Activated naive CD4-positive, alpha-beta T cell (primary cell): ENCODE measurements around the gene PHF21A.
A peak's percentile ranks its signal among the peaks of the same experiment; 100 is the strongest.
"Not testable (repeated sequence)": the region's sequence is repeated elsewhere in the genome, so short reads cannot be mapped to it uniquely, and the experiment has no call there.

Source experiments
- DNase-seq, 4 experiments: peaks; one replicate each; lab custom pipeline; 2025; lab: John Stamatoyannopoulos, UW

The PHF21A gene

DNA sequence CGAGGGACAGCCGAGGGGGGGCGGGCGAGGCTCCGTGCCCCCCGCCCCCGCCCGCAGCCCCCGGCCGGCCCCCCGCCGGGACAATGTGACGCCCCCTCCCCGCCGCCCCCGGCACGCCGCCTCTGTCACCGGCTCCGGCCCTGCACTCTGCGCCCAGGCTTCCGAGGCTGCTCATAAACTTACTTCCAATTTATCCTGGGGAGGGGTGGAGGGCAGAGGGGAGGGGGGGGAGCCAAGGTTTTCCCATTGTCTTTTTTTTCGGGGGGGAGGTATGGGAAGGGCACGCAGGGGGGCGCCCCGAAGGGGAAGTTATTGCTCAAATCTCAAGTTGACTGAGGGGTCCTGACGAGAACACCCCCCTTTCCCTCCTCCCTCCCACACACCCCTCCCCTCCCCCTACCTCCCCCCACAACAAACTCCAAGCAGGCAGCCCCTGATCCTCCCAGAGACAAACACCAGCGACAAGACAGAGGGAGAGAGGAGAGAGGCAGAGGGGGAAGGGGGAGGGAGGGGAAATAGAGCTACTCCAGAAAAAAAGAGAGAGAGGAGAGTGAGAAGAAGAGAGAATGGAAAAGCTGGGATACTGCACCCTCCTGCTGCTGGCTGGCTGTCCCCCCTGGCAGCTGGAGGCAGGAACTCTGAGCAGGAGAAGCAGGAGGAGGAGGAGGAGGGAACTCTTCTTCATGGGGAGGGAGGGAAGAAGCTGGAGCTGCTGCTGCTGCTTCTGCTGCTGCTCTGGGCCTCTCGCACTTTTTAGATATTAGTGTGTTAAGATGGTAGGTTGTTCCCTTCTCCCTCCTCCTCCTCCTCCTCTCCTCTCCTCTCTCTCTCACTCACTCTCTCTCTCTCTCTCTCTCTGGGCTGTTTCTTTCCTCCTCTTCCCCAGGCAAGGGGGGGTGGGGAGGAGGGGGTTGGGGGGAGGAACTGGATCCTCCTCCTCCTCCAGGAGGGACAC is 631 bp downstream of the PHF21A start:
- DNase-seq = no peak

DNA sequence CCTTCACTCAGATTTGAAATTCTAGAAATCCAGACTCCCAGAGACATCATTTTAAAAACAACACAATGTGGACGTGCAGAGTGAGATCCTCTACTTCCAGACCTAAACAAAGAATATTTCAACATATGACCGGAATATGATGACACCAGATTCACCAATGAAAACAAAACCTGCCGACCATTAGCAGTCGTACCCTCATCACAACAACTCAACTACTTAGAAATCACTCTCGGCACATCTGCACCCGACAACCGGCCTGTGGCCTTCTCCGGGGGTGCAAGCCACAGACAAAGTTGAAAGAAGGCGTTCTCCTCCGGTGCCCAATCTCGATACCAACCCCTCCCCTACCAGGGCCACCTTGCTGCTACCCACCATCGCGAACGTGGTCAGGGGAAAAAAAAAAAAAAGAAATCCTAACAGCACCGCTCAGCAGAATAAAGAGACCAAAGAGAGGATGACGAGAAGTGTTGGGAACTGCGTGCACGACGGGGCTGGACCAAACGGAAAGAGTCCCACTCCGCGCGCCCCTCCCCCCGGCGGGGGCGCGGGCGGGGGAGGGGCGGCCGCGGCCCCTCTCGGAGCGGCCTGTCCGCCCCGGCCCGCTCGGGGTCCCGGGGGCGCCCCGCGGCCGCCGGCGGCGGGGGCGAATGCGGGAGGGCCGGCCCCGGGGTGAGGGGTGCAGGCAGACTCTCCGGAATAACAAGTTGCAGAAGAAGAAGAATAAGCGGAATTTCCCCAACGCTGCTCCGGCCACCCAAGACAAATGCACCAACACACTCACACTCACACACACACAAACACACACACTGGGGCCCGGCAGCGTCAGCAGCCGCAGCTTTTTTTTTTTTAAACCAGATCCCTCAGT is 1.7 kb downstream of the PHF21A start:
- peak in 3 of 4 experiments; percentile 8 to 41 (median 23) for DNase-seq

DNA sequence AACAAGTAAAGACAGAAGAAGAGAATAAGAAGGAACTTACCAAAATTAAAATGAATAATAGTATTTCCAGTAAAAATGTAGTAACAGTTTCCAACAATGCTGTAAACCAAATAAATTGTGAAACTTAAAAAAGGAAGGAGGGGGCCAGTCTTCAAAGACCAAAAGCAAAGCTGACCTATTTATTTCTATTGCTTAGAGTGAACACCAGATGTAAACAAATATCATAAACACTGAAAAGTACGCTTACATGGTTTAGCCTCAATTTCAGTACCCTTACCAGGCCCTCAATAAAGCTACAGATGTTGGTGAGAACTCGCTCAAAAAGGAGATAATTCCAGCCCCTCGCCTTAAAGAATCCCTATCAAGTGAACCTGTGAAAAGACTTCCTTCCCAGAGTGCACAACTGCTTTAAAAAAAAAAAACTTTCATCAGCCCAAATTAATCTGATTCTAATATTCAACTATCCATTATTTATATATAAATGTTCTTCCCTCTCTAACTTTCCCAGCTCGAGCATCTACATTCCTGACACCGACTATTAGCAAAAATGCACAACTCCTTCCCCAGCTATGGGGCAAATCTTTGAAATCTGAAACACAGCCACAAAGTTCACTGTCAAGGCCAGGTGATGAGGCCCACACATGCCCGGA is 2.4 kb downstream of the PHF21A start:
- DNase-seq = no peak

DNA sequence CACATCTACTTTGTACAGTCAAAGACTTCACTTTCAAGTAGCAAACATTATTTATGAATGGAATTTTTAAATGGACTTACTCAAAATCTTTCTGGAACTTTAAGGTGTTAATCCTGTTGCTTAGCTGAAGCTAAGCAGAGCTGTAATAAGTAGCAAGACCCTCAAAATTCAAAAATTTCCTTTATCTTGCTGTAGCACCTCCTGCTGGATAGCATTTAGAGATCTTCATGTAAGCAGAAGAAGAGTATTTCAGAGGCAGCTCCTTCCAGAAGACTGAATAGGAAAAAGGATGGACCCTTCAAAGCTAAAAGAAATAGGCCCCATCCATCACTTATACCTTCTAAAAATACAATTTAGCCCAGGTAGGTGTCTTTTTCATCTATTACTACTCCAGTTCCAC is 3.4 kb downstream of the PHF21A start:
- no peak for DNase-seq

DNA sequence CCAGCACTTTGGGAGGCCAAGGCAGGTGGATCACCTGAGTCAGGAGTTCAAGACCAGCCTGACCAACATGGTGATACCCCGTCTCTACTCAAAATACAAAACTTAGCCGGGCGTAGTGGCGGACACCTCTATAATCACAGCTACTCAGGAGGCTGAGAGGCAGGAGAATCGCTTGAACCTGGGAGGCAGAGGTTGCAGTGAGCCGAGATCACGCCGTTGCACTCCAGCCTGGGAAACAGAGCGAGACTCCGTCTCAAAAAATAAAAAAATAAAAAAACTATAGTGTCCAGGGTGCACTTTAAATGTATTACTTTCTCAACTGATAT is 4.6 kb downstream of the PHF21A start:
- DNase-seq = not testable (repeated sequence)

DNA sequence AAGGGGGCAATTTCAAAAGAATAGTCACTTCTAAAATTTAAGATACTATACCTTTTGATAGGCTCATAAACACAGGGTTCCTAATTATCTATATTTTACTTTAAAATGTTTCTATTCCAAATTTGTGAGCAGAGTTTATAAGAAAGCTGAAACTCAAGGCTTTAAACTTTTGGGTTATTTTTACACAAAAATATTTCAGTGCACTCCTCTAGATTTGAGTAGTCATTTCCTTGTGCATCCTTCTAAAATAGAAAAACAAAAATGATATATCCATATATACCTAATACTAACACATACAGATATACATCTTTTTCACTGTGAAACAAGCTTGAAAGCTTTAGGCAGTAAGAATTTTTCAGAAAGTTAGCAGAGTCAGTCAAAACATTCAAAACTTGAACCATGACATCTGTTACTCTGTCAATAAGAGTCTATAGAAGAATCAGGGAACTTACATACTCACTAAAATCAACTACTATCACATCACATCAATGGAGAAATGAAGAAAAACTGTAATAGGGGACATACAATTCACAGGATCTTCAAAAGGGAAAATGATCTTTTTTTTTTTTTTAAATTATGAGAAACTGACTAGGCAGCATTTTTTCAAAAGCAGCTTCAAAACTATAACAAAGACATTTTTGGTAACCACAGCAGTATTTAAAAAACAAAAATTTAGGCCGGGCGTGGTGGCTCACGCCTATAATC is 5.1 kb downstream of the PHF21A start:
- no peak for DNase-seq

DNA sequence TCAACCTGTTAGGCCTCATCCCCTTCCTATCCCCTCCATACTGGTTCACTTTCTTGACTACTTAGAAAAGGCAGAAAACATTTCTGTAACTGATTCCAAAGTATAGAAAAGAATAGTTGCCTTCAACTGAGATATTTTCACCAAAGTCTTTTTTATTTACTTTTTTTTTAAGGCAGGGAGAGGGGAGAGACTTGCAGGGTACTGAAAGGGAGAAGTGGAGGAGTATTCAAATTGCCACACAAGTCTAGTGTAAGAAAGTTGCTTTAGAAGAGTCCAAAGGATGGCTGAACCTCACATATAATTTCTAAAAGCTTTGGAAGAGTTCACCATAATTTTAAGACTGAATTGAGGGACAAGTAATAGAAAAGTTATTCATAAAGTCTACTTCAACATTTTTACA is 6.3 kb downstream of the PHF21A start:
- DNase-seq = no peak

DNA sequence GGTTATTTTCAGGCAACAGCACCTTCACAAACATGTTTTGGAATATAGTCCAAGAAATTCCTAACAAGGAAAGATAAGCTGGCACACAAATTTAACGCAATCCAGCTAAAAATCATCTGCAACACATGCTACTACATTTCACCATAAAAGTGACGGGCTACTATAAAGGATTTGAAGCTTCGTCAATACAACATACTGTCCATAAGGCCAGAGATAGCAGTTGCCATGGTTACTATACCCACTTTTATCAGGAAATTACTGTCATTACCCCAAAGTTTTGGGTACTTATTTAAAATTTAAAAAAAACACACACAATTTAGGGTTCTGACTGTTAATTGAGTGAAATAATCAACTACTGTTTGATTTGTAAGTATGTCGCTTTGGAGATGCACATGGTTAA is 6.9 kb downstream of the PHF21A start:
- no peak for DNase-seq

DNA sequence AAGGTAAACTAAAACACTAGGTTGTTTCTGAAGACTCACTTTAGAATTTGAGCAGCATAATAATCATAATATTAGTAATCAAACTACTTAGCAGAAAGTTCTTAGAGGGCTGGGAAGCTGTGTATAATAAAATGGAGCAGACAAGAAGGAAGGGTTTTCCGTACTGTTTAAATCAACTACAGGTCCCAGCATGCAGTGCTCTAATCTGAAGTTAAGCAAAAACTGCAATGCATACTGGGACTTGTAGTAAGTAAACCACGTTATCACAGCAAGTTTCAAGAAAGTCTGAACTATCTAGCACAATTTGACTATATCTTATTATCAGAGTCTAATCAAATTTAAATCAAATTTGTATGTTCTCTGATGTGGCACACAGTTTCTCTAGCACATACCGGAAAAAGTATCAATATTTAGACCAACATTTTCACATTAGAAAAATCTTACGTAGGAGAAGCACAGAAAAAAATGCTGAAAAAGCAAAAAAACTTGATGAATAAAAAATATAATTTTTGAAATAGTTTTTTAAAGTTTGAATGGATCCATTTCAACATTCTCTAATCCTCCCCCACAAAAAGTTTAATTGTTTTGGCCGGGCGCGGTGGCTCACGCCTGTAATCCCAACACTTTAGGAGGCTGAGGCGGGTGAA is 8.2 kb downstream of the PHF21A start:
- no peak for DNase-seq

DNA sequence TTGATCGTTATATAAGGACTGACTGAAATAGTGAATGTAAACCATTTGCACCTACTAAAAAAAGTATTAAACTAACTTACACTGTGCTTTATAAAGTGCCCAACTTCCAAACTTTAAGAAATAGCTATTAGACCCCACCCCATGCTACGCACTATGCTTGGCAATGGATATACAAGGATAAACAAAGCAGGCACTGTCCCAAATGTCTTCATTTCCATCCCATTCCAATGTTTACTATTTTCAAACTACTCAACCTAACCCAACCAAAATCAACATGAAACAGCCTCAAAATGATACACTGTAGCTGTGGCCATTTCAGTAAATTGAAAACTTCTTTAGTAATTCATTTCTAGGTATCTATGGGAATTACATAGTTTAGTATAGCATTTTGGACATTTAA is 12.5 kb downstream of the PHF21A start:
- DNase-seq = no peak

DNA sequence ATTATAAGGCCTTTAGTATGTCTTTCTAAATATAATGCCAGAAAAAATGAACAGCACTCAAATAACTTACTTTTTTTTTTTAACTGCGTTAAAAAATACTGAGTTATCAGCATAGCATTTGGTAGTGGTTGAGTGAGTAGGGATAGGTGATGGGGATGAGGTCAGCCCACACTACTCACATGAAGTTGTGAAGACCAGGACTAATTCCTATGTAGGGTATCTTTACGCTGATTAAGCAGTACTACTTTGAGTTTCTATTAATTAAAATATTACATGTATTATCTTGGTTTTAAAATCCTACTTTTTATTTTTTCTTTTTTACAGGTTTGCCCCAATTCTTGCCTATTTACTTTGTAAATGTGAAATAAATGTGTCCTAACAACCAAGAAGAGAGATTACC is 13.5 kb downstream of the PHF21A start:
- DNase-seq = no peak

DNA sequence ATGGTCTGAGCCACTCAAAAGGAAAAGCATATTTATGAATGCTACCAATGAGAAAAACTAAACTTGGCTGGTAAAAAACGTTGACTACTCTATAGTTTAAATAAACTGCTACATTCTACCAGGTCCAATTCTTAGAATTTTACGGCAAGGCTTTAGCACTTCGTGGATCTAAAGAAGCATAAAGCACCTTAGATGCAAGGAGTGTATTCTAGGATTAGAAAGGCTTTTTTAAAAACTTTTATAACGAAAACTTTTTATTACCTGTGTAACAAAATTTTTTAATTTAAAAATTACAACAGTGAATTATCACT is 13.9 kb downstream of the PHF21A start:
- DNase-seq = no peak

DNA sequence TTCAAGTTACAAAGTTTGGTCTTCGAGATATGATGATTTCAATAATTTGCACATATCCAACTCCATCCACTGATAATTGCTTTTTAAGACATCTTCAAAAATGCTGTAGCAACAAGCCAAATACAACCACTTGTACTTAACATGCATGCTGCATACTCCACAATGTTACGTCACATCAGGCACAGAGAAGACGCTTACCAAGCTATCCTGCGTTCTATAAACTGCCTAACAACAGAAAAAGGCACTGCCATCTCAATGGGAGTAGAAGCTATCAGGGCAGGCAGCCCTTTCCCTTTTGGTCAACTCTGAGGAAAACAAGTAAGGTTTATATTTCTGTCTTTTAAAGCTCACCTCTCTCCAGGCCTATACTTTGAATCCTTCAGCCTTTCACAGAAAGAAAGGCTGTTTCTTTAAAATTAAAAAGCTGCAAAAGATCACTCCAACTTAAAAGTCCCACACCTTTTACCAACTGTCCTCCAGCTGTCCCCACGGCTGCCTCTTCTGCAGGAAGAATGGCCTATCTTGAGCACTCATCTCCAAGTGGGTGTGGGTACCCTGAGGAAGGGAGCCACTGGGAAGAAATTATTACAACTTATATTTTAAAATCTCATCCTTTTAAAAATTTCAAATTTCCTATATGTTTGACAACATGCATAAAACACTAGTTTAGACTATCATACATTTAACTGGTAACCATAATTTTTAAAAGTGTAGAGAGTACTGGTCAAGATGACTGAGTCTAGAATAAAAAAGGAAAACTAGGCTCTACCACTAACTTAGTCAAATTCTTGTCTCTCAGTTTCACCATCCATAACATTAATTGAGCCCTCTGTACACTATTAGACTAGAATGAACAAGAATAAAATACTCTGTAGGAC is 14.5 kb downstream of the PHF21A start:
- no peak for DNase-seq

DNA sequence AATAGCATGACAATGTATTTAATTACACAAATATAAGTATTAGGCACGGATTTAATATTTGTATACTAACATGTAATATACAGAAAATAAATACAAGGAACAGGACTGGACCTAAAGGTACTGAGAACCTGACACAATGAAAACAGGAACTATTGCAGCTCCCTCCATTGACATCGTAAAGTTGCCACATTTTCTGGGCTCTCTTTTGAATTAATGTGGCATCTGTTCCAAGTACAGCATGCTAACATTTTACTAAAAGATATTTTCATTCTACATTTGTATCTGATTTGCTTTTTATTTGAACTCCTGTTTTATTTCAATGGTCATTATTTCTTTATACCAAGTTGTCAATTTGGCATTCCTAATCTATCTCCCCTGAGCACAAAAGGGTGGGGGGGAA is 15.3 kb downstream of the PHF21A start:
- no peak for DNase-seq

DNA sequence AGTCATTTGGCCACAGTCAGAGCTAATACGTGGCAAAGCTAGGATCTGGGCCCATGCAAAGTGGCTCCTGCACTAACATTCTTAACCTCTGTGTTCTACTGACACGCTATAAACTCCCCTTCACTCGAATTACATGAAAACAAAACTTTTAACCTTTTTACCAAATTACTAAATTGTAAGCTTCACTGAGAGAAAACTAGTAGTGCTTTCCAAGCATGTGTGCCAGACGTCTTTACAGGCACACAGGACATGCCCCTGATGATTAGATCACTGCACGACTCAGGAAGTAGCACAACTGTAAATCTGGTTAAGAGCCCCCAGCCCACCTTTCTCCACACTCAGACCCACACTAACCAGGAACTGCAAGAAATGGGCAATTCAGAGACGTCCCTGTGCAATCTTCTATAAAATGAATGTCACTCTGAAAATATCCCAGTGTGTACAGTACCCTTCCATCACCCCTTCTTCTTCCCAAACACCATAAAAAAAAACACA is 16.1 kb downstream of the PHF21A start:
- no peak for DNase-seq

DNA sequence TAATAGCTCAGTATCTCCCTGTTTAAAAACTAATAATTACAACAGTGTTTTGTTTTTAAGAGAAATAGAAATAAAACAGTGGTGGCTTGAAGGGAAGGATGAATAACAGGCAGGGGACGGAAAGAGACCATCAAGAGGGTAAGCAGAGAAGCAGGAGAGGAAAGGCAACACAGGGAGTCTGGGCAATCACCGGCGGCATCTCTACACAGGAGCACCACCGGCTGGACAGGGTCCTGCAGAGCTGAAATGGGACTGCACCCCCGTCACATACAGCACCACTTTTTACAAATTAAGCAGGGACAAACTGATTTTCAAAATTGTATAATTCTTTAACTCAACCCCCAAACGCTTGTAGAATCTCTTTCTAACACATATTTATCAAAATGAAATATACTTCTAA is 18.4 kb downstream of the PHF21A start:
- DNase-seq = no peak

DNA sequence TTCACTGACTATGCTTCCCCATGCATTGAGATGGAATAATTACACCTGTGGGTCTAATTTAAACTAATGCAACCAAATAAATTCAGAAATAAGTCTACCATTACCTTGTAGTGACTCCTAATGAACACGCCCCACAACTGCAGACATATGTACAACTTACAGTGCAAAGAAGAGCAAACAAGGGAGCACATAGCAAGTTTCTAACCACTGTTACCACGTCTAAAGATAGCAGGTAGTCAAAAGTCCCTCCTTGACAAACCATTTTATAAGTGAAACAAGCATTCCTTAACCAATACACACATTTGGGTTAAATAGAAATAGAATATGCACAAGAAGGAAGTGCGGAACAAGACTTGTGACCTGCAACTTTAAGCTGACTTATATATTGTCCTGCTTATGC is 20.6 kb downstream of the PHF21A start:
- no peak for DNase-seq

DNA sequence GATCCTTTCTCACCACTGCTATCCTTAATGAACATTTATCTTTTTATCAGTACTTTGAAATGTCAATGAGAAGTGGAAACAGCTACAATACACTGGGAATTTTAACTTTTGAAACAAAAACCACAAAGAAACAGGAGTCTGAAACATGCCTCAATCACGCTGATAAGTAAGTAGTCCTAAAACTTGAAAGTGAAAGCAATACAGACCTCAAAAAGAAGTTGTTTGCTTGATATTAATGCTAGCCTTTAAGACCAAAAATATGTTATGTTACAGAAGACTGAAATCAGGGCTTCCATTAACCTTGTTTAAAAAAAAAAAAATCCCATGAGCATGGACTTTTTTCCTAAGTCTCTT is 21.3 kb downstream of the PHF21A start:
- no peak for DNase-seq

DNA sequence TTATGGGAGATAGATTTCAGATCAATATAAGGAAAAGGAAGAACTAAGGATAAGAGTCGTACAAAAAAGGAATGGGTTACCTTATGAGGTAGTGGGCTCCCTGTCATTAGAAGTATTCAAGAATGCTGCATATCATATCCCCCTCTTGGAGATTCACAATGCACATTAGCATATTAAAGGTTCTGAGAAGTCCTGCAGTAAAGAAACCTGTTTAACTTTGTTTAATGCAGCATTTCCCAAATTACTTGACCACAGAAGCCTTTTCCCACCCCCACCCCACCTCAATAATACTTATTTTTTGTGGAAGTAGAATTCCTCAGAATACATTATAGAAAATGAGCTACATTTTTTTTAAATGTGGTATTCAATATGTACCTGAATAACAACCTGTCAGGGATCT is 30.9 kb downstream of the PHF21A start:
- no peak for DNase-seq

DNA sequence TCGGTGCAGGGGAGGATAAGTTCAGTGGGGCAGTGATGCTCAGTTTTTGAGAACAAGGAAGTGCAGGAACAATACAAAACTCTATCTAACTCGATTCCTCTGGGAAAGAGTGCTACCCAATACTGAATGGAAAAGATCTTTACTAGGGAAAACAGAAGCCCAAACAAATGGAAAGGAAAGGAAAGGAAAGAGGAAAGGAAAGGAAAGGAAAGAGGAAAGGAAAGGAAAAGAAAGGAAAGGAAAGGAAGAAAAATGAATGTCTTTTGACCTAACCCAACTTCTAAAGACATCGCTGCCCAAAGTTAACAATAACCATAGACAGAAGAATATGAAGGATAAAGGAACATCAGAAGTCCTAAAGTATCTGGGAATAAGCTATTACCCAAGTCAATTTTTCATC is 41.6 kb downstream of the PHF21A start:
- DNase-seq = no peak

DNA sequence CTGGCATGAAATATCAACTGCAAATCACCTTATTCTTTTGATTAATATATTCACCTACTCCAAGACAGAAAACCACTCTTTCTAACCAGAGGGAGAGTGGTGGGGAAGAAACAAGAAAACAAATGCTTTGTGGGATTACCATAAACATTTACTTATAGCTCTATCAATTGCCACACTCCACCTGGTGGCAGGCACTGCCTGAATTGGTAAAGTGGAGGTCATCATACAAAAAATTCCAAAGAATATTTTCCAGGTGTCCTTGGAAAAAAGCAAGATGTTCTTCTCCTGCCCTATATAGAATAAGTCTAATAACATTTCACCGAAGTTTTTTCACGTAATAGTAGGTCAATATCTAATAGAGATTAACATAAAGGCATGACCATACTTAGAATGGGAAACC is 45.3 kb downstream of the PHF21A start:
- DNase-seq = no peak
